HepG2 (cell line): ENCODE measurements around the gene NCMAP. TPM values are rescaled to one million over a fixed set of nuclear protein-coding genes. Genes with fewer than 3 reads are reported as not detected.

Source experiments
- ARNTL ChIP-seq: sonication (generic); formaldehyde crosslinking; IDR thresholded peaks from 2 replicates; pipeline ENCODE4 v1.4.0; 2020; ENCODE audit warnings: mild to moderate bottlenecking, missing genetic modification reagents
- CEBPG ChIP-seq: IDR thresholded peaks from 2 replicates; pipeline ENCODE4 v1.6.1; 2016
- EP300 ChIP-seq, 3 experiments: sonication (generic) in 1 of 3; formaldehyde crosslinking in 1 of 3; IDR thresholded peaks; 2 replicates each; pipeline versions ENCODE4 v1.5.1 to v1.6.1; 2011 to 2020; ENCODE audit warnings: low read depth in 2 of 3, low read length in 2 of 3, borderline replicate concordance in 1 of 3, improper control_type of control experiment in 1 of 3, mild to moderate bottlenecking in 1 of 3, missing genetic modification reagents in 1 of 3, moderate library complexity in 1 of 3
- HIC2 ChIP-seq: sonication (generic); formaldehyde crosslinking; IDR thresholded peaks from 2 replicates; pipeline ENCODE4 v1.9.0; 2022; ENCODE audit warnings: low read depth, missing genetic modification reagents
- IKZF5 ChIP-seq: IDR thresholded peaks from 2 replicates; pipeline ENCODE4 v1.6.1; 2018; ENCODE audit warnings: missing genetic modification reagents, mild to moderate bottlenecking, missing compliant biosample characterization
- MTA1 ChIP-seq: sonication (generic); formaldehyde crosslinking; IDR thresholded peaks from 2 replicates; pipeline ENCODE4 v1.4.0; 2020; ENCODE audit warnings: missing genetic modification reagents, mild to moderate bottlenecking, borderline replicate concordance
- NFKBIZ ChIP-seq: IDR thresholded peaks from 2 replicates; pipeline ENCODE4 v1.6.1; 2018; ENCODE audit warnings: missing genetic modification reagents, missing compliant biosample characterization
- NR2F6 ChIP-seq, 2 experiments: IDR thresholded peaks; 2 replicates each; pipeline ENCODE4 v1.6.1; 2016; ENCODE audit warnings: antibody characterized with exemption in 1 of 2, mild to moderate bottlenecking in 1 of 2
- PRDM15 ChIP-seq: sonication (generic); formaldehyde crosslinking; IDR thresholded peaks from 2 replicates; pipeline ENCODE4 v1.4.0; 2020; ENCODE audit warnings: missing genetic modification reagents
- RXRB ChIP-seq: IDR thresholded peaks from 2 replicates; pipeline ENCODE4 v1.6.1; 2016; ENCODE audit warnings: borderline replicate concordance, missing genetic modification reagents, missing compliant biosample characterization
- SMC3 ChIP-seq: IDR thresholded peaks from 2 replicates; pipeline ENCODE4 v1.6.1; 2011; ENCODE audit warnings: low read length, improper control_type of control experiment
- SOX6 ChIP-seq, 2 experiments: fragments of 450-650 bp in 1 of 2; sonication (generic) in 1 of 2; formaldehyde crosslinking in 1 of 2; IDR thresholded peaks; 2 replicates each; pipeline versions ENCODE4 v1.4.0 to v1.6.1; 2017 to 2020; ENCODE audit warnings: antibody characterized with exemption in 1 of 2, mild to moderate bottlenecking in 1 of 2, missing genetic modification reagents in 1 of 2
- SP1 ChIP-seq, 2 experiments: fragments of 450-650 bp in 1 of 2; sonication (generic) in 1 of 2; formaldehyde crosslinking in 1 of 2; IDR thresholded peaks; 2 replicates each; pipeline versions ENCODE4 v1.4.0 to v1.6.1; 2016 to 2020; ENCODE audit warnings: missing genetic modification reagents in 1 of 2
- SP5 ChIP-seq: IDR thresholded peaks from 2 replicates; pipeline ENCODE4 v1.6.1; 2016; ENCODE audit warnings: low read depth, borderline replicate concordance
- ZNF331 ChIP-seq: sonication (generic); formaldehyde crosslinking; IDR thresholded peaks from 2 replicates; pipeline ENCODE4 v1.4.0; 2020; ENCODE audit warnings: missing genetic modification reagents
- ZNF430 ChIP-seq: sonication (generic); formaldehyde crosslinking; IDR thresholded peaks from 2 replicates; pipeline ENCODE4 v1.9.0; 2021; ENCODE audit warnings: mild to moderate bottlenecking, missing genetic modification reagents
- ZNF761 ChIP-seq: sonication (generic); formaldehyde crosslinking; conservative IDR thresholded peaks from 2 replicates; pipeline ENCODE4 v1.4.0; 2020; ENCODE audit warnings: mild to moderate bottlenecking, missing genetic modification reagents
- ZNF772 ChIP-seq: sonication (generic); formaldehyde crosslinking; IDR thresholded peaks from 2 replicates; pipeline ENCODE4 v1.5.0; 2020; ENCODE audit warnings: mild to moderate bottlenecking, missing genetic modification reagents
- polyA plus RNA-seq, 8 experiments: library from polyadenylated mRNA; depleted of rRNA in 3 of 8; stranded (reverse) in 7 of 8; unstranded in 1 of 8; fragments of >200 nt; fragmentation: Illumina TruSeq in 4 of 8; extraction: Trizol in 4 of 8; gene quantifications; 2 replicates each; pipeline versions ENCODE4 v1.2.1 to v1.2.3, GENCODE V29; 2011 to 2016; ENCODE audit warnings: low read depth in 4 of 8, missing spikeins in 1 of 8, mixed read lengths in 1 of 8; ENCODE audit not compliant: insufficient read depth in 1 of 8
- total RNA-seq, 5 experiments: library from RNA; depleted of rRNA; stranded (reverse); fragments of >200 nt; fragmentation: Illumina TruSeq; extraction: Trizol; gene quantifications; 2 replicates each; pipeline ENCODE4 v1.2.3, GENCODE V29; 2016; ENCODE audit warnings: low read depth in 1 of 5

Gene NCMAP
- total and polyA plus RNA-seq, 2 of the 13 experiments (the other 11 are each of a cell fraction or from before 2014, with no cell fraction given): 2.7 to 20.0 TPM

- TF ChIP-seq SP1 (IDR thresholded peaks at IDR 0.05) (no peak), SP1 (CRISPR knock-in tag; IDR thresholded peaks at IDR 0.05) (no peak), ZNF430 (CRISPR knock-in tag) (peak; percentile 63; the same call in 1 of the 2 replicates), HIC2 (CRISPR knock-in tag) (peak; percentile 44; the same call in 1 of the 2 replicates), CEBPG (CRISPR knock-in tag) (peak; percentile 39; the same call in 1 of the 2 replicates), ARNTL (peak; percentile 57; the same call in 1 of the 2 replicates), ZNF331 (CRISPR knock-in tag) (peak; percentile 76; the same call in 1 of the 2 replicates), IKZF5 (CRISPR knock-in tag) (peak; percentile 49; the same call in 1 of the 2 replicates), NR2F6 (IDR thresholded peaks at IDR 0.05) (no peak), NR2F6 (CRISPR knock-in tag; IDR thresholded peaks at IDR 0.05) (peak; percentile 32; the same call in 1 of the 2 replicates), ZNF772 (CRISPR knock-in tag) (0 out of 2 replicates have a peak, but pooled peaks have one; percentile 11), EP300 (IDR thresholded peaks at IDR 0.05; ENCODE audit: low read depth in 2 of 2, low read length in 2 of 2) (peak in 1 of 2 experiments; percentile 66; a peak in 2 of 4 replicates), EP300 (CRISPR knock-in tag; IDR thresholded peaks at IDR 0.05; ENCODE audit: borderline replicate concordance) (no peak), PRDM15 (0 out of 2 replicates have a peak, but pooled peaks have one; percentile 40), RXRB (CRISPR knock-in tag) (peak; percentile 80), NFKBIZ (CRISPR knock-in tag) (0 out of 2 replicates have a peak, but pooled peaks have one; percentile 38), ZNF761 (no peak), SP5 (peak; percentile 59; the same call in 1 of the 2 replicates), MTA1 (CRISPR knock-in tag) (no peak), SMC3 (peak; percentile 24; the same call in 1 of the 2 replicates), SOX6 (IDR thresholded peaks at IDR 0.05) (no peak), SOX6 (CRISPR knock-in tag; IDR thresholded peaks at IDR 0.05) (peak; percentile 88)
Observed at GRCh38 chr1:24558902-24559791, 3.3 kb downstream of the NCMAP start (continued).
